ENCODE measurements around the gene U2AF2.

DNA sequence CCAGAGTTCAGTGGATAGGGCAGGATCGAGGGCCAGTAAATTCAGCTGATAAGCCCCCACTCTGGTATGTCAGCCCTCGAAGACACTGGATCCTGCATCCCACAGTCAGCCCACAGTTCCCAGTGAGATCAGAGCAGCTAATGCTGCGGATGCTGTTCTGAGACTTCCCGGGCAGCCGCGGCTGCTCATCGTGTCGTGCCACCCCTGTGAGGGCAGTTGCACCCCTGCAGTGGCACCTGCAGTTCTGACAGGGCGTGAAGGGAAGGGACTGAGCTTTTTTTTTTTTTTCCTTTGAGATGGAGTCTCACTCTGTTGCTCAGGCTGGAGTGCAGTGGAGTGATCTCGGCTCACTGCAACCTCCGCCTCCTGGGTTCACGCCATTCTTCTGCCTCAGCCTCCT lies 12.7 kb downstream of the U2AF2 start:
- TF ChIP-seq, protein P1, sequence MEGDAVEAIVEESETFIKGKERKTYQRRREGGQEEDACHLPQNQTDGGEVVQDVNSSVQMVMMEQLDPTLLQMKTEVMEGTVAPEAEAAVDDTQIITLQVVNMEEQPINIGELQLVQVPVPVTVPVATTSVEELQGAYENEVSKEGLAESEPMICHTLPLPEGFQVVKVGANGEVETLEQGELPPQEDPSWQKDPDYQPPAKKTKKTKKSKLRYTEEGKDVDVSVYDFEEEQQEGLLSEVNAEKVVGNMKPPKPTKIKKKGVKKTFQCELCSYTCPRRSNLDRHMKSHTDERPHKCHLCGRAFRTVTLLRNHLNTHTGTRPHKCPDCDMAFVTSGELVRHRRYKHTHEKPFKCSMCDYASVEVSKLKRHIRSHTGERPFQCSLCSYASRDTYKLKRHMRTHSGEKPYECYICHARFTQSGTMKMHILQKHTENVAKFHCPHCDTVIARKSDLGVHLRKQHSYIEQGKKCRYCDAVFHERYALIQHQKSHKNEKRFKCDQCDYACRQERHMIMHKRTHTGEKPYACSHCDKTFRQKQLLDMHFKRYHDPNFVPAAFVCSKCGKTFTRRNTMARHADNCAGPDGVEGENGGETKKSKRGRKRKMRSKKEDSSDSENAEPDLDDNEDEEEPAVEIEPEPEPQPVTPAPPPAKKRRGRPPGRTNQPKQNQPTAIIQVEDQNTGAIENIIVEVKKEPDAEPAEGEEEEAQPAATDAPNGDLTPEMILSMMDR (IDR thresholded peaks at IDR 0.05; ENCODE audit: poor library complexity, severe bottlenecking): no peak
- TF ChIP-seq POLR2AphosphoS5 (IDR thresholded peaks at IDR 0.05) (no peak), TAF1 (IDR thresholded peaks at IDR 0.05; ENCODE audit: low read depth) (no peak)

All from neural cell (in vitro differentiated cells).